HUES64 (cell line): ENCODE data around the gene UGT1A8.

Experiments
- H3K27ac ChIP-seq: 2 replicates; pipeline ENCODE4 v1.7.0; 2013; ENCODE audit warnings: low read depth, low read length, inconsistent platforms
- H3K27me3 ChIP-seq: 2 replicates; pipeline ENCODE4 v1.6.1; 2013; ENCODE audit warnings: mild to moderate bottlenecking, low read length; ENCODE audit not compliant: insufficient read depth
- H3K36me3 ChIP-seq: 2 replicates; pipeline ENCODE4 v1.6.1; 2013; ENCODE audit warnings: mild to moderate bottlenecking, low read length; ENCODE audit not compliant: insufficient read depth
- H3K4me1 ChIP-seq: 2 replicates; pipeline ENCODE4 v1.6.1; 2013; ENCODE audit warnings: mild to moderate bottlenecking, low read length, moderate library complexity; ENCODE audit not compliant: insufficient read depth
- H3K4me3 ChIP-seq: 2 replicates; pipeline ENCODE4 v1.5.1; 2013; ENCODE audit warnings: mild to moderate bottlenecking, low read length, moderate library complexity
- H3K9ac ChIP-seq: 2 replicates; pipeline ENCODE4 v1.6.1; 2013; ENCODE audit warnings: mild to moderate bottlenecking, low read depth, low read length
- H3K9me3 ChIP-seq: 2 replicates; pipeline ENCODE4 v1.6.1; 2013; ENCODE audit warnings: low read depth, low read length; ENCODE audit not compliant: insufficient read depth
- WGBS: fragments of 150-250, 120-280 bp; methylation state at CpG from one replicate; pipeline ENCODE4 v1.1.7; 2013; ENCODE audit warnings: missing lambda C conversion rate; 5-methylcytosine and 5-hydroxymethylcytosine counted together

UGT1A8 gene

GRCh38 chr2:233816771-233817170, 199.3 kb downstream of the UGT1A8 start:
- Histone ChIP-seq H3K4me1 (no peaks in the 10 kb centered on the region), H3K9ac (no peak overlapping the region), H3K9me3 (no peaks in the 10 kb centered on the region), H3K36me3 (no peaks in the 10 kb centered on the region), H3K27ac (no peak overlapping the region), H3K27me3 (no peaks in the 10 kb centered on the region), H3K4me3 (no peak overlapping the region)
- 99% methylated on average over 3 of the region's 4 CpGs for WGBS

GRCh38 chr2:233817361-233817911, 200.0 kb downstream of the UGT1A8 start:
- no peaks in the 10 kb centered on the region for H3K36me3 ChIP-seq
- no peak overlapping the region for H3K27ac ChIP-seq
- 92% methylated on average over 3 of the region's 3 CpGs for WGBS

GRCh38 chr2:233817995-233818638, 200.7 kb downstream of the UGT1A8 start:
- H3K36me3 ChIP-seq = no peaks in the 10 kb centered on the region
- no peaks in the 10 kb centered on the region for H3K4me1 ChIP-seq
- no peak overlapping the region for H3K4me3 ChIP-seq
- H3K9me3 ChIP-seq = no peaks in the 10 kb centered on the region
- H3K27me3 ChIP-seq = no peaks in the 10 kb centered on the region
- no peak overlapping the region for H3K9ac ChIP-seq
- WGBS = 94% methylated on average over 11 of the region's 11 CpGs
- H3K27ac ChIP-seq = no peak overlapping the region

More at GRCh38 chr2:233817361-233817911, 200.0 kb downstream of the UGT1A8 start:
- Histone ChIP-seq H3K27me3 (no peaks in the 10 kb centered on the region), H3K4me3 (no peak overlapping the region), H3K4me1 (no peaks in the 10 kb centered on the region), H3K9ac (no peak overlapping the region), H3K9me3 (no peaks in the 10 kb centered on the region)

GRCh38 chr2:233818639-233819621, 201.5 kb downstream of the UGT1A8 start:
- whole genome bisulfite sequencing = 83% methylated on average over 17 of the region's 17 CpGs
- Histone ChIP-seq H3K36me3 (no peaks in the 10 kb centered on the region), H3K9me3 (no peaks in the 10 kb centered on the region), H3K4me1 (no peaks in the 10 kb centered on the region), H3K4me3 (no peak overlapping the region), H3K27me3 (no peaks in the 10 kb centered on the region), H3K9ac (no peak overlapping the region), H3K27ac (no peak overlapping the region)

- WGBS = 93% methylated on average over 18 of the region's 18 CpGs
- no peak overlapping the region for H3K27ac ChIP-seq
- no peaks in the 10 kb centered on the region for H3K9me3 ChIP-seq
- H3K4me3 ChIP-seq = no peak overlapping the region
- H3K9ac ChIP-seq = no peak overlapping the region
- H3K36me3 ChIP-seq = no peaks in the 10 kb centered on the region
- no peaks in the 10 kb centered on the region for H3K4me1 ChIP-seq
- H3K27me3 ChIP-seq = no peaks in the 10 kb centered on the region
These were observed 202.7 kb downstream of the UGT1A8 start for GRCh38 chr2:233819884-233820773.

DNA sequence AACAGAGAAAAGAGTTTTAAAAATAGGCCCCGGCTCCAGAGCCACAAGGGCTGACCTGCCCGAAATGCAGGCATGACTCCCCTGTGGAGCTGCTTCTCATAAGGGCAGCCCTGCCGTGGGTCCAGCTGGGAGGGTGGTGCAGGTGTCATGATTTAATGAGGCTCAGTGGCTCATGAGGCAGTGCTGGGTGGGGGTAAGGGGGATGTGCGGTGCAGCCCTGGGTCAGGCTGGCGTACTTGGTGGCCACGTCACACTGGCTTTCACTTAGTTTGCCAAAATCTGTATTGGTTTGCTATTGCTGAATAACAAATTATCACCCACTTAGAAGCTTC, 203.3 kb downstream of the UGT1A8 start:
- Histone ChIP-seq H3K4me1 (no peaks in the 10 kb centered on the region), H3K9ac (no peak overlapping the region), H3K9me3 (no peaks in the 10 kb centered on the region), H3K27me3 (no peaks in the 10 kb centered on the region), H3K4me3 (no peak overlapping the region), H3K27ac (no peak overlapping the region), H3K36me3 (no peaks in the 10 kb centered on the region)
- WGBS = 91% methylated on average over 6 of the region's 6 CpGs

- H3K27me3 ChIP-seq = no peaks in the 10 kb centered on the region
- H3K4me1 ChIP-seq = no peaks in the 10 kb centered on the region
- no peak overlapping the region for H3K4me3 ChIP-seq
- H3K9me3 ChIP-seq = no peaks in the 10 kb centered on the region
- WGBS = 87% methylated on average over 3 of the region's 3 CpGs
- no peaks in the 10 kb centered on the region for H3K36me3 ChIP-seq
- no peak overlapping the region for H3K9ac ChIP-seq
- H3K27ac ChIP-seq = no peak overlapping the region
These were observed 203.8 kb downstream of the UGT1A8 start for GRCh38 chr2:233821196-233821595.

GRCh38 chr2:233821709-233822100, 204.3 kb downstream of the UGT1A8 start:
- Histone ChIP-seq H3K4me1 (no peaks in the 10 kb centered on the region), H3K9me3 (no peaks in the 10 kb centered on the region), H3K27ac (no peak overlapping the region), H3K9ac (no peak overlapping the region), H3K27me3 (no peaks in the 10 kb centered on the region), H3K4me3 (no peak overlapping the region), H3K36me3 (no peaks in the 10 kb centered on the region)
- 92% methylated on average over 8 of the region's 8 CpGs for WGBS

GRCh38 chr2:233822101-233822771, 204.8 kb downstream of the UGT1A8 start:
- Histone ChIP-seq H3K36me3 (no peaks in the 10 kb centered on the region), H3K4me3 (no peak overlapping the region), H3K9ac (no peak overlapping the region), H3K9me3 (no peaks in the 10 kb centered on the region), H3K4me1 (no peaks in the 10 kb centered on the region), H3K27ac (no peak overlapping the region), H3K27me3 (no peaks in the 10 kb centered on the region)
- WGBS = 94% methylated on average over 21 of the region's 21 CpGs
